GM12891 (cell line): ENCODE data around the gene ACE.

Experiments used
- POLR2A ChIP-seq: IDR thresholded peaks from 2 replicates; pipeline ENCODE4 v1.6.1; 2011; ENCODE audit warnings: low read depth, low read length, control low read depth
- SPI1 ChIP-seq: IDR thresholded peaks from 2 replicates; pipeline ENCODE4 v1.6.1; 2011; ENCODE audit warnings: low read depth, low read length, control low read depth
- TAF1 ChIP-seq: IDR thresholded peaks from 2 replicates; pipeline ENCODE4 v1.6.1; 2011; ENCODE audit warnings: low read depth, low read length, control low read depth

GRCh38 chr17:63435681-63436522, 41.0 kb upstream of the ACE start:
- TF ChIP-seq TAF1: no peak
- no peak for TF ChIP-seq POLR2A
- no peak for TF ChIP-seq SPI1
